ENCODE data around the gene ZFP14. TPM values are rescaled to one million over a fixed set of nuclear protein-coding genes. Genes with fewer than 3 reads are reported as not detected.
"Not testable (repeated sequence)": the region's sequence is repeated elsewhere in the genome, so short reads cannot be mapped to it uniquely, and the experiment has no call there.

The ZFP14 gene
- polyA plus RNA-seq, 3 donors from 2014 or later, result 0.46 to 6.4 (median 2.7) TPM

DNA sequence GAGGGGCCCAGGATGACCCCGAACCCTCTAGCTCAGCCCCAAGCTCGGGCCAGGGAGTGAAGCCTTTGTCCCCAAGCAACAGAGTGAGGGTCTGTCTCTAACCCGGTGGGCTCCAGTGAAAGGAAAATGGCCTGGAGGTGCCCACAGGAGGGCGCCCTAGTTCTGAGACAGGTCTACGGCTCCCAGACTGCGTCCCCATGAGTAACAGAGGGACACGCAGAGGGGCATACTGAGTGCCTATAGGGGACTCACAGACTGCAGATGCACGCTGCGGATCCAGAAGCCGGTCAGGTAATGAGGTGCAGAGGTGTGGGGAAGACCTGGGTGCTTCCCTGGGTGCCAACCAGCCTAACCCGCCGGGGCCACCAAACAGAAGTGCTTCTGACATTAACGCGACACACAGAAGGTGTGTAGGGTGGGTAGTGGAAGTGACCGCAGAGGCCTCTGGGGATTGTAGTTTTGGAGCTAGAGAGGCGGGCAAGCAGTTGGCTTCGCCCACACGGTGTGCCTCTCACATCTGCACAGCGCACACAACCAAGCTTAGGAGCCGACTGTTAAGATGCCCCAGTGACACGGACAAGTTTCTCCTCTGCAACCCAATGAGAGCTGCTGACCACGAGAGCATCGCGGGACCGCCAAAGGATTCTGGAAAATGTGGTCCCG lies 67.8 kb downstream of the ZFP14 start:
- H3K27ac Mint-ChIP-seq; H3K27me3 Mint-ChIP-seq (ENCODE audit: low read depth in 3 of 3); H3K4me1 Mint-ChIP-seq; H3K36me3 Mint-ChIP-seq; DNase-seq; H3K9me3 Mint-ChIP-seq; H3K4me3 Mint-ChIP-seq: not testable (repeated sequence)

DNA sequence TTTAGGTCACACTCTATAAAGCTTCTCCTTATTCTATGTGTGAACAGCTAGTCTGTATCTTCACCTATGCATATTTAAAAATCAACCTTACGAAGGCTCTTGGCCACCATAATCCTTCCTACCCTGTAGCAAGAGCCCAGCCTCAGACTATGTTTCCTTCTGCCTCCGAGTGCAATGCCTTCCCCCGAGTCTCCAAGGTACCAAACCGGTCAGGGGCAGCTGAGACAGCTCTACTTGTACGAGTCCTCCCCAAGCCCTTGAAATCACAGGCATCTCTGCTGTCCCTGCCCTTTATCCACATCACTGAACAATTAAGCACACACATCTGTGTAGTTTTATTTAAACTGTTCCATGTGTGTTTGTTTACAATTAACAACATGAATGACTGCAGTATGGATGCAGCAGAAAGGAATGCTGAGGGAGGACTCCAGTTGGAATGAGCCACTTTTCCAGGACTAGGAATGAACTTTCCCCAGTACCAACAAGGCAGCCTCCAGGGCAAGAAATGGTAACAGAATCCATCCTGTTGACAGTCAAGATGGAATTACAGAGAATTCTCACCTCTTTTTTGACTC lies 68.5 kb downstream of the ZFP14 start:
- not testable (repeated sequence) for DNase-seq; H3K9me3 Mint-ChIP-seq; H3K4me1 Mint-ChIP-seq; H3K27ac Mint-ChIP-seq; H3K27me3 Mint-ChIP-seq (ENCODE audit: low read depth in 3 of 3); H3K36me3 Mint-ChIP-seq
- peak overlapping the region in 1 of 5 donors; percentile 33 for H3K4me3 Mint-ChIP-seq

DNA sequence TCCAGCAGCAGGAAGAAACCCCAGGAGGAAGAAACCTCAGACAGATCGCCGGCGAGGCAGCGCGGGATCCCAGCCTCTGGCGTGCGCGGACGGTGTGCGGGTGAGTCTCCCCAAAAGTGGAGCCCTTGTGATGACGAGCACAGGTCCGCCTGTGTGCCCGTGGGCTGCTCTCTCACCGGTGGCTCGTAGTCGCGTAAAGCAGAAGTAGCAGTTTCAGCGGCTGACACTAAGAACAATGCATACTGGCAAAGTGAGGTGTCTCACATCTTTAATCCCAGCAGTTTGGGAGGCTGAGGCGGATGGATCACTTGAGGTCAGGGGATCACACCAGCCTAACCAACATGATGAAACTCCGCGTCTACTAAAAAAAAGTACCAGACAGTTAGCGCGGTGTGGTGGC lies 69.2 kb downstream of the ZFP14 start:
- not testable (repeated sequence) for H3K27me3 Mint-ChIP-seq (ENCODE audit: low read depth in 3 of 3); H3K4me1 Mint-ChIP-seq; H3K36me3 Mint-ChIP-seq; DNase-seq; H3K9me3 Mint-ChIP-seq
- H3K4me3 Mint-ChIP-seq, result peak overlapping the region in 4 of 5 donors; percentile 45 to 74 (median 67)
- peak overlapping the region in 1 of 6 donors; percentile 40 for H3K27ac Mint-ChIP-seq

DNA sequence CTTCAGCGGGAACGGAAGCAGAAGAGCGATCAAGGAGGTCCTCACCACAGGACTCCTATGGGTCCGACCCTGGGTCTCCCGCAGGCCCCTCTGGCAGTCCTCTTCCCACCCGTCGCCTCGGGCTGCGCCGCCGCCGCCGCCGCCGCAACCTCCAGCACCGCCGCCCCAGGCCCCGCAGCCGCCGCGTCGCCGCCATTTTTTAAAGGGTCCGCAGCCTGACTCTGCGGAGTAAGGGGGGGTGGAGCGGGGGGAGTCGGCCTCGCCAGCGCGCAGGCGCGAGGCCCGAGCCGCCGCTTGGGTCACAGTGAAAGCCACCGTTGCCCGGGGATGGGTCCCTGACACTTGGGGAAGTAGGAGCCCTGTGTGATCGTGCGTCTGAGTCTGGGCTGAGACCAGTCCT lies 69.7 kb downstream of the ZFP14 start:
- H3K4me1 Mint-ChIP-seq; H3K27ac Mint-ChIP-seq; H3K27me3 Mint-ChIP-seq (ENCODE audit: low read depth in 3 of 3); H3K36me3 Mint-ChIP-seq; H3K9me3 Mint-ChIP-seq: not testable (repeated sequence)
- peak overlapping the region in 3 of 5 donors; percentile 64 to 74 (median 70) for H3K4me3 Mint-ChIP-seq
- peak in 2 of 3 donors; percentile 19 to 54 for DNase-seq

DNA sequence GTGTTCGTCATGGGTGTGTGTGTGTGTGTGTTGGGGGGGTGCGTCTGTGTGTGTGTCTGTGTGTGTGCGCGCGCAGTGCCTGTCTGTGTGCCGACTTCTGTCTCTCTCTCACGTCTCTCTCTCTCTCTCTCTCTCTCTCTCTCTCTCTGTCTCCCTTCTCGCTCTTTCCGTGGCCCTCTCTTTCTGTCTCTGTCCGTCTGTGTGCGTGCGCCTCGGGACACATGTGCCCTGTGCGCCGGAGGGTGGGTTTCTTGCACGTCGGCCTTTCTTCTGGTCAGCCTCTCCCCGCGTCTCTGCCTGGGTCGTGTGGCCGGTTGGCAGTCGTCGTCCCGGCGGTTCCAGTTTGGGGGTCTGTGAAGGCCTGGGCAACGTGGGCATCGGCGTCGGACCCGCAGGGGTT lies 86.7 kb downstream of the ZFP14 start:
- not testable (repeated sequence) for H3K36me3 Mint-ChIP-seq; H3K4me3 Mint-ChIP-seq; H3K9me3 Mint-ChIP-seq; H3K27me3 Mint-ChIP-seq (ENCODE audit: low read depth in 3 of 3); H3K4me1 Mint-ChIP-seq; H3K27ac Mint-ChIP-seq; DNase-seq

Other genes starting within 250 kb of the ZFP14 start
- gene CAPNS1, start 239.1 kb downstream of the ZFP14 start, polyA plus RNA-seq, result 100 to 1,000 TPM; 176 to 253 (median 225) TPM
- gene COX7A1, start 226.8 kb downstream of the ZFP14 start, polyA plus RNA-seq, result not detected
- gene ZNF565, start 164.5 kb downstream of the ZFP14 start, polyA plus RNA-seq, result 1 to 10 TPM; 2.9 to 7.6 (median 2.9) TPM
- gene ZNF146, start 164.1 kb downstream of the ZFP14 start, polyA plus RNA-seq, result 10 to 100 TPM; 18.6 to 50.6 (median 25.9) TPM
- 1 to 10 TPM; 4.5 to 9.4 (median 6.1) TPM for gene ZFP82, start 39.4 kb upstream of the ZFP14 start, polyA plus RNA-seq
- 10 to 100 TPM; 10.9 to 14.3 (median 11.6) TPM for gene ZNF566, start 110.4 kb upstream of the ZFP14 start, polyA plus RNA-seq
- gene ZNF260, start 149.1 kb upstream of the ZFP14 start, polyA plus RNA-seq, result 10 to 100 TPM in 1 of 3 donors, 1 to 10 TPM in 2; 2.9 to 17.3 (median 6.4) TPM
- gene ZNF529, start 194.1 kb upstream of the ZFP14 start, polyA plus RNA-seq, result 1 to 10 TPM; 3.3 to 5.3 (median 4.1) TPM
- gene ZNF382, start 226.1 kb upstream of the ZFP14 start, polyA plus RNA-seq, result 1 to 10 TPM; 1.3 to 4.6 (median 1.8) TPM

All from immature natural killer cell (primary cell).